Measurements from ENCODE around the gene VRK1.

The VRK1 gene

DNA sequence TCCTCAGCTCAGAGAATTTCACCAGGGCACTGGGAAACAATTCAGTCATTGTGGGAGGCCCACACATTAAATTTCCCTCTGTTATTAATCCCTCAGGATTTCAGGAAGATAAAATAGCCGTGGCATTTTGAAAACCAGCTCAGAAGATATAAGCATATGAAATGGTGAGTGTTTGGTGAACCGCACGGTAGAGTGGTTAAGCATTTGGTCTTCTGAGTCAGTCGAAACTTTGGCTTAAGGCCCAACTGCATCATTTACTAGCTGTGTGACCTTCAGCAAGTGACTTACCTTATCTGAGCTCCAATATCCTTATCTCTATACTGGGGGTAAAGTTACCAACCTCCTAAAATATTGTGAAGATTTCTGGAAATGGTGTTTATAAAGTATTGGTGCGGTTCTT, 5.2 kb upstream of the VRK1 start:
- no peak for DNase-seq

DNA sequence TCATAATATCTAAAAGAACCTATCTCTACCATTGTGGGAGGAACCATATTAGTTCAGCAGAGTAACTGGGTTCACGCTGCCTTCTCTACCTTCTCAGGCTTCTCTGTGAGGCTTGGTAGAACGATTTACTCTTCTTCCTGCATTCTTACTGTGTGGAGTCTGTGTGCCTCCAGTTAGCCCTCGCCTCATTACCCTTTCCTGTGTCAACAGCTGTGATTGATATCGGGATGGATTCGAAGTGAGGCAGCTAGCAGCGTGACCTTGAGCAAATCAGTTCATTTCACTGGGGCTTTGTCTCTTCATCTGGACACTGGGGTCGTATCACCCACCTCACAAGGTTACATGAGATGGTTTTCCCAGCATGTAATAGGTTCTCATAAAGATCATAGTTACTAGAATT, 4.6 kb upstream of the VRK1 start:
- DNase-seq, result no peak

DNA sequence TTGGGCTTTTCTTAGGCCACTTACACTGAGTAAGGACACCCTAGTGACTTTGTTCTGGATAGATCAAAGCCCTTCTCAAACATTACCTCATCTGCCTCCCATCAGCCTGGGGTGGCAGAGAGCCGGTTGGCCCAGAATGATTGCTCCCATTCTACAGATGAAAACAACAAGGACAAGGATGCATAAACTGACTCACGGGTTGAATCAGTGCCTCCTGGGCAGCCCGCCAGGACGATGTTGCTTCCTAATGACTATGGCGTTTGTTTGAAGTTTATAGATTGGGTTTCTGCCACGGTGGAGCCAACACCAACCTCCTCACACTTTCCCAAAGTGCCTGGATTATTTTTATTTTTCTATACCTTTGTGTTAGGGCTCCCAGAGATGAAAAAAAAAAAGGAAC, 3.6 kb upstream of the VRK1 start:
- DNase-seq, result no peak

DNA sequence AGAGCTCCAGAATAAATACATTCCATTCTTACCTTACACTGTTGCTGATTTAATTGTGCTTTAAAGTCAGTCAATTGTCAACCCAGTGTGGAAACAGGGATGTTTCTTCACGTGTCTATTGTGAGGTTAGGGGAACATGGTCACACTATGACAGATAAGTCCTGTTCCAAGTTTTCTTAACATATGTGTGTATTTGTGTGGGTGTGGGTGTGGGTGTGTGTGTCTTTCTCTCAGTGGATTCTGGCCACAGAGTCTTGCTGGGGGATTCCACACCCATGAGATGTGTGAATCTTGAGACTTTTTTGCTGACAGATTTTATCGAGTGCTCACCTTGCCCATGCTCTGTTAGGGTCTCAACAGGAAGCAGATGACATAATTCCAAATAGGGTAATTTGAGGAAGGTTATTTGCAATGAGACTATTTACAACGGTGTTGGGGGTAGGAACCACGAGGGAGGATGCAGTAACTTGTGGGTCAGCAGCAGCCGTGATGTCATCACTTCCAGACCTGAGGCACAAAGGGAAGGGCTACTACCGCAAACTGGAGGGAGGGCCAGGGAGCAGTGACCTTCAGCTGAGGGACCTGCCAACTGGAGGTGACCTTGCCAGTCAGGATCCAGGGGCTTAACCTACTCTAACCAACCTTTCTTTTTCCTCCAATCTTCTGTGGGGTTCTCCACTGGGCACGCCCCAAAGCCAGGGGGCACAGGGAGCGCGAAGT, 1.9 kb upstream of the VRK1 start:
- no peak for DNase-seq

DNA sequence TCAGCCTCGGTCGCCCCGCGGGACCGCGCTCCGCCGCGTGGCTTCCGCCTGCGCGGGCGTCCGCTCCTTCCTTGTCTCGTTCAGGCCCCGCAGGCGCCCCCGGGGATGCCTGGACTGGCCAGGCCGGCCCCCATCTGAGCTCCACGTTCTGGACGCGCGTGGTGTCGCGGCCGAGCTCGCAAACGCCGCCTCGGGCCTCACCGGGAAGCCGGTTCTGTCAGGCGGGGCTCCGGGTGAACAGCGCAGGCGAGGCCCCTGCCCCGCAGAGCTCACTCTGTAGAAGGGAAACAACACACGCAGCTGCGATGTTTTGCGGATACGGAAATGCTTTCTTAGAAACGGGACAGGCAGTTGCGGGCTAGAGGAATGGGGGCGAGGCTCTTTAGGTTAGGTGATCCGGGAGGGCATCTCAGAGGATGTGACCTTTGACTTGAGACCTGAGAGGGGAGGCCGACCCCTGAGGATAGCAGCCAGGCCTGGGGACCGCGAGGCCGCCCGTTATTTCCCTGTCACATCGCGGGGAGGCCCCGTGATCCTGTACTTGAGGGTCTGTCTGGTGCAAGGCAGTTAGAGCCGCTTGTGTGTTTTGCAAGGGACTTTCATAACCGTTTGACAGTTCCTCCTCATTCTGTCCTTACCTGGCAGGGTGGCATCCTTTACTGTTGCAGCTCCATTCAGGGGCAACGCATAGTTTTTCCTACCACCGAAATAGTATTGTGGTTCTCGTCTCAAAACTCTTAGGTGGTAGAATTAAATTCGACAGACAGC, 584 bp downstream of the VRK1 start:
- DNase-seq, result no peak

DNA sequence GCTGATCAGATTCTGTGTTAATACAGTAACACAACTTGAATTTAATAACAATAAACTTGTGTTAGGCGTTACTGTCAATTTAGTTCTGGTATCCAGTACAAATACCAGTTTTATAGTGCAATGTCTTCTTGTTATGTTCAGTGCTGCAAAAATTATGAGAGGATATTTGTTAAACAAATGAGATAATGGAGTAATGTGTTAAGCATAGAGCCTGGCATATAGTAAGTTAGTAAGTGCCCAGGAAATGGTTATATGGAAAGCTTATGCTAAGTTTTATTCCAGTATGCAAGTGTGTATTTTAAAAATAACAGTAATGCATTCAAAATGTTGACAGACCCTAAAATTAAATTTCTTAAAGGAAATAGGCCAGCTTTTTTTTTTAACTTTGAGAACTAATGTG, 1.8 kb downstream of the VRK1 start:
- no peak for DNase-seq

DNA sequence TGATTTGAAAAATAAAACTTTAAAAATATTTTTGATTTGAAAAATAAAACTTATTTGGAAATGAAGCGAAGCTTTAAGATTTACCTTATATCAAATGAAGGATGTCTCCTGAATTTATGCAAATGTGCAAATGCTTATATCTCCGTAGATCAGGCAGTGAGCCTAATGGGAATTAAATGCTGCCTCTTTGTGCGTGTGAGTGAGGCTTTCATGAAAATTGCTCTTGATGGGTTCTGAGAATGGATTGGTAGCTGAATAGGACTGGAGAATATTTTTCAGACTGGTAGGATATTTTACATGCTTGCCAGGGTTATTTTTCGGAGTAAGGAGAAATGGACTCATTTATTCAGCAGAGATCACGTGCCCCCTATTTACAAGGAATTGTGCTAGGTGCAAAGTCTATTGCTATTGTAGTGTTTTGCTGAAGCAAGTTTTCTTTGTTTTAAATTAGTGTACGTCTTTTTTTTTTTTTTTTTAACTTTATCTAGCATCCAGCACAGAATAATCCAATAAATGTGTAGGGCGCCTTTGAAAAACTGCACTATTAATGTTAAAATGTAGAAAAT, 2.4 kb downstream of the VRK1 start:
- no peak for DNase-seq

DNA sequence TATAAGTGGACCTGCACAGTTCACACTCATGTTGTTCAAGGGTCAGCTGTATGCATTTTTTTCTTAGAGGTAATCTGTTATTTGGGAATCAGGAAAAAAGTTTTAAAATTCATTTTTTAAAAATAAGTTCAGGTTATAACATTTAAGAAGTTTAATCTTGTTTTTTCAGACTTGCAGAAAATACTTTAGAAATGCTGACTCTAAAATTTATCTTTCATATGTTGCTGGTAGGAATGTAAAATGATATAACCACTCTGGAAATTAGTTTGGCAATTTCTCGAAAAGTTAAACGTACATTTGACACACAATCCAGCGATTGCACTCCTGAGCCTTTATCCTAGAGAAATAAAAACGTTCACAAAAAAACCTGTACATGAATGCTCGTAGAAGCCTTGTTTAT, 4.7 kb downstream of the VRK1 start:
- DNase-seq, result no peak

DNA sequence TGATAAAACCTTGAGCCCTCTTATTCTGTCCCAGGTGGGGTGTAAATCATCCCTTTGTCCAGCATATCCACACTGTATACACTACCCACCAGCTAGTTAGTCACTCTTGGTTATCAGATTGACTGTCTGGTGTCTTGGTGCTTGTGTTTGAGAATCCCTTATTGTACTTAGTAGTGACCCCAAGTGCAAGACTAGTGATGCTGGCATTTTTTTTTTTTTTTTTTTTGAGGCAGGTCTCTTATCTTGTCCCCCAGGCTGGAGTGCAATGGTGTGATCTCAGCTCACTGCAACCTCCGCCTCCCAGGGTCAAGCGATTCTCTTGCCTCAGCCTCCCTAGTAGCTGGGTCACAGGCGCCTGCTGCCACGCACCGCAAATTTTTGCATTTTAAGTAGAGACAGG, 5.8 kb downstream of the VRK1 start:
- DNase-seq, result no peak

DNA sequence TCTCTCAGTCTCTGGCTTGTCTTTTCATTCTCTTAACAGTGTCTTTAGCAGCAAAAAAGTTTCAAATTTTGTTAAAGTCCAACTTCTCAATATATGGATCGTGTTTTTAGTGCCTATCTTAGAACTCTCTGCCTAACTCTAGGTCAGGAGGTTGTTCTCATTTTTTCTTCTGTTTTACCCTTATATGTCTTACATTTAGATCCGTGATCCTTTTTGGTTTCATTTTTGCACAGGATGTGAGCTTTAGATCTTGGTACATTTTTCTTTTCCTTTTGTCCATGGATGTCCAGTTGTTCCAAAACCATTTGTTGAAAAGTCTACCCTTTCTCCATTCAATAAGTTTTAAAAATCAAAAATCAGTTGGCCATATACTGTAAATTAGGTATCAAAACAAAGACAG, 6.8 kb downstream of the VRK1 start:
- DNase-seq, result no peak

DNA sequence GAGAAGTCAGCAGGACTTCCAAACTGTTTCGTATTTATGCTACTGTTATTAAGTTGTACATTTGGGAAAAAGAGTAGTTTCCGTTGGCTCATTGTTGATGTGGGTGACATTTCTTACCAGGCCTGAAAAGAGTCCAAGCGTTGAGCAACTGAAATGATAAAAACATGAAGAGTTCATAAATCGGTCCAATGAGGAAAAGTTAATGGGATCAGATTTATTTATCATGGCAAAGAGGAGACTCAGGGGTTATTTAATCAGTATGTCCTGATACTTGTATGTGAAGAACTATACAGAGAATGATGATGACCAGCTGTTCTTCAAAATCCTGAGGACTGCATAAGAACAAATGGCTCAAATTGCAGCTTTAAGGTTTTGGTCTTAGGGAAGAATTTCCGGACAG, 7.7 kb downstream of the VRK1 start:
- DNase-seq, result no peak

DNA sequence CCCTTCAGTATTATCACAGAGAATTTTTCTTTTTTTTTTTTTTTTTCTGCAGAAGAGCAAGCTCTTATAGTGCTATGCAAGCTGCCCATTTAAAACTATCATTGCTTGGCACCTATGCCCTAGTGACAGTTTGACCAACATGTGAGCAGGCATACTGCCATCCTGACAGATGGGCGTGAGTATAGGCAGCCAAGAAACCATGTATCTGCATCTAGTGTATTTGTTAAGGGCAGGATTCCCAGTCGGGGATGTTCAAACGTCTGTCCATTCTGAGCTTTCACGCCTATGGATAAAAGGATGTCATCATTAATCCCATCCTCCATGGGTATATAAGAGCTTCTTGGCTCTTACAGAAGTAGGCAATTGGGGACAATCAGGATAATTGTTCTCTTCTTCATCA, 8.8 kb downstream of the VRK1 start:
- no peak for DNase-seq

DNA sequence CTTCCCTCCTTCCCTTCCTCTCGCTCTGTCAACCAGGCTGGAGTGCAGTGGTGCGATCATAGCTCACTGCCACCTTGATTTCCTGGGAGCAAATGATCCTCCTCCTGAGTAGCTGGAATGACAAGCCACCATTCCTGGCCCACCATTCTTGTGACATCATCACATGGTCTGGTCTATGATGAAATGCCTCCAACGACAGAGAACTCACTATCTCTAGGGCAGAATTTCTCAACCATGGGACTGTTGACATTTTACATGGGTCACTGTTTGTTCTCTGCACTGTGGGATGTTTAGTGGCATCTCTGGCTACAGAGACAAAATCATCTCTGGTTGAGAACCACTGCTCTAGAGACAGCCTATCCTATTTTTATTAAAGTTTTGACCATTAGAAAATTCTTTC, 9.7 kb downstream of the VRK1 start:
- no peak for DNase-seq

DNA sequence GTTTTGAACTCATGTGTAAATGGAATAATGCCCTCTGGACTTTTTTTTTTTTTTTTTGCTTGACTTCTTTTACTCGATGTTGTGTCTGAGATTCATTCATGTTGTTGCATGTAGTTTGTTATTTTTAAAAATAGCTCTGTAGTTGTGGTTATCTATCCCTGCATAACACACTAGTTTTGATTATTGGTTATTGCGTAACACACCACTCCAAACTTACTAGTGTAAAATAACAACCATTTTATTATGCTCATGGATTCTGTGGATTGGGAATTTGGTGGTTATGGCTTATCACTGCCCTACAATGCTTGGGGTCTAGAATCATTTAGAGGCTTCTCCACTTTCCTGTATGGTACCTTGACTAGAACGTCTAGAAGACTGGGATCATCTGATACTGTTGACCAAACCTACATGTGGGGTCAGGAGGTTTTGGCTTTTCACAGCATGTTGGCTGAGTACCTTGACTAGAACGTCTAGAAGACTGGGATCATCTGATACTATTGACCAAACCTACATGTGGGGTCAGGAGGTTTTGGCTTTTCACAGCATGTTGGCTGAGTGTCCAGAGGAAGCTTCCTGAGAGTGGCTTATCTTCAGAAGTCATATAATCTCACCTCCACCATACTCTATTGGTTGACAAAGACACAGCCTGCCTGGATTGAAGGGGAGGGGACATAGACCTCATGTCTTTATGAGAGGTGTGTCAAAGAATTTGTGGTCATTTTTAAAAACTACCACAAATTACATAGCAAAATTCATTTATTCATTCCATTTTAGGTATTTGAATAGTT, 11.6 kb downstream of the VRK1 start:
- DNase-seq, result no peak

DNA sequence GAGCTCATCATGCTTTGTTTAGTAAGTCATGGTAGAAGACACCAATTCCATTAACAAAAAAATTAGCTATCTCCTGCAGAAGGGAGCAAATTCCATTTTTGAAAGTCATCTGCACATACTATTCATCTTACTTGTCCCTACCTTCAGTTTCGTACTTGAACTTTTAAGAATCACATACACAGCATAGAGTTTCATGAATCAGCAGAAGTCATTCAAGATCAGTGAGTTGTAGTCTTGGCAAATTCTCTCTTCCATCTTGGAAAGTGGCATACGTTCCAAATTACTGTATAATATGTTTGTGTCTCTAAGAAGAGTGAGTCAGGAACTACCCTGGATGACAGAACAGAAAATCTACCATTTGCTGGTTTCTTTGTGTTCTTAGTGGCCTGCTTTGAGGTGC, 14.1 kb downstream of the VRK1 start:
- no peak for DNase-seq

DNA sequence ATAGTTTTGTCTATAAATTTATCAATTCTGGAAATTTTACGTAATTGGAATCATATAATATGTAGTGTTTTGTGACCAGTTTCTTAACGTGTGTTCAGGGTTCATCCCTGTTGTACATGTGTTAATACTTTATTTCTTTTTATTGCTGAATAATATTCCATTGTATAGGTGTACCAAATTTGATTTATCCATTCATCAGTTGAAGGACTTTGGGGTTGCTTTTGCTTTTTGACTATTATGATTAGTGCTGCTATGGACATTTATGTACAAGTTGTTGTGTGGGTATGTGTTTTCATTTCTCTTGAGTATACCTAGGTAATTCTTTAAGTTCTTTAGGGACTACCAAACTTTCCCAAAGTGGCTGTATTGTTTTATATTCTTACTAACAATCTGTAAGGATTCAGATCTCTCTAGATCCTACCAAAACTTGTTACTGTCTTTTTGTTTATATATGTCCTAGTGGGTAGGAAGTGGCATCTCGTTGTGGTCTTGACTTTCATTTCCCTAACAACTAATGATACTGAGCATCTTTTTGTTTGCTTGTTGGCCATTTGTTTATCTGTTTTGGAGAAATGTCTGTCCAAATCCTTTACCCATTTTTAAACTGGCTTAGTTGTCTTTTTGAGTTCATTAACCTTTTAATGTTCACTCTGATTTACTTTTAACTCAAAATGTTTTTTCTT, 14.9 kb downstream of the VRK1 start:
- DNase-seq, result no peak

DNA sequence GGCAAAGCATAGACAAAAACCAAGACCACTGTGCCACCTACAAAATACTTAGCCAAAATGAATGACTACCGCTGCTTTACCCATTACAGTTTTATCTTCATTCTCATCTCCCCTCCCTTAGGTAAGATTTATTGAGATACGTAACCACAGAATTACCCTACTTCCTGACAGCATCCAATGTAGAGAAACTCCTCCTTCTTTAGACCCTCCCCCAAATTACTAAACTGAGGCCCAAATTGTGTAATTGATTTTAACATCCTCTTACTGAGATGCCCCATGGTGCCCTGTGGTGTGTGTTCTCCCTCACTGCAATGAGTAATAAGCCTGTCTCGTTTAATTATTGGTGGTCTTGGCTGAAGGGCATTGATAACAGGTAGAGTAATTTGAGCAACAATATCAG, 19.1 kb downstream of the VRK1 start:
- no peak for DNase-seq

DNA sequence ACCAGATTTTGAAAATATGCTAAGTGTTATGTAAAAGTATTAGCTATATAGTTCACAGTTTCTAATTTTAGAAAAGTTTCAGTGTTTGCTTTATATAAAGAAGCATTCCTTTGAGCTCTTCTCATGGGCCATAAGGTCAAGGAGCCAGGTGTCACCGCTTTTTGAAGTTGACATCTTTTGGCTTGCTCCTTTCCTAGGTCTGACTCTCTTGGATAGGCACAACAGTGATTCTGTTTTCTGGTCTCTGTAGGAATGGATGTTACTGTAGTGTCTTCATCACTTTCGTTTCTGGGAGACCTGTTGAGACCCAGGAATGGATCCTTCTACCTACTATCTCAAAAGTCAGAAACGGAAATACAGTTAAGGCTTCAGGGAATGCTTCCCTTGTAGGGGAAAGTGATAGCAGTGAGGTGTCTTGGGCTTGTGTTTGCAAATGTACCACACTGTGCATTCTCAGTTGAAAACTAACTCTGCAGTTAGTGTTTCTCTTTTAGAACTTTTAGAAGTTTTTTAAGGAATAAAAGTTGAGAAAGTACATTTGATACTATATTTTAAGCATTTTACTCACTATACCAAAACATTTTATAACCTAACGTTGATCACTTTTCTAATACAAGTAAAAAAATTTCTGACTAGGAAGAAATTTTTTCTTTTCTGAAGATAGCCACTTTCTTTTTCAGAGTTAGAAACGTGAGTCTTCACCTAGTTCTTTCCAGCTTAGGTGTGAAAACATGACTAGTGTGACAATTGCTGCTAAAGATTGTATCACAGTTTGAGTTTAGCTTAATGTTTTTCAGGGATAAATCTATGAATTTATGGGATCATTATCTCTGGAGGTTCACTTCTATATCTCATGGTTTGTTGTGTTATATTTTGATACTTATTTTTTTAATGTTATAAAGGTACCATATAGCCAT, 20.8 kb downstream of the VRK1 start:
- DNase-seq, result no peak

DNA sequence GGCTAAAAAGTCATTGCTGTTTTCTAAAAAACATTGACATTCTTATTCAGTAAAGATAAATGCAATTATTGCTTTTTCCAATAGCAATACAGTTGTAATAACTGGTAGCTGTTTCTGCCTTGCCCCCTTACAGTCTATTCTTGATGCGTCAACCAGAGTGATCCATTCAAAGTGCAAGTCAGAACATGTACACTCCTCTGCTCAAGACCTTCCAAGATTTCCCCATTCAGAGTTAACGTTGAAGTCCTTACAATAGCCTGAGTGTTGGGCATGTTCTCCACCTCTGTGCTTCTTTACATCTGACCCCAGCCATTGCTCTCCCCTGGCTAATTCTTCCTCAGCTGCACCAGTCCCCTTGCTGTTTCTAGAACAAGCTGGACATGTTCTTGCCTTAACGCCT, 24.3 kb downstream of the VRK1 start:
- no peak for DNase-seq

DNA sequence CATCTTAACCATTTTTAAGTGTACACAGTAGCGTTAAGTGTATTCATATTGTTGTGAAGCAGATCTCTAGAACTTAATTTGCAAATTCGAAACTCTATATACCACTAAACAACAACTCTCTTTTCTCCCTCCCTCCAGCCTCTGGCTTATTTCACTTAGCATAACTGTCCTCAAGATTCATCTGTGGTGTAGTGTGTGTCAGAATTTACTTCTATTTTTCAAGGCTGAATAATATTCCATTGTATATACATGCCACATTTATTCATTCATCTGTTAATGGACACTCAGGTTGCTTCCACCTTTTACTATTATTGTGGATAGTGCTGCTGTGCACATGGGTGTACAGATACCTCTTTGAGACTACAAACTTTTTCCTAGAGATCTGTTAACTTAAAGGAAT, 26.5 kb downstream of the VRK1 start:
- DNase-seq, result no peak

DNA sequence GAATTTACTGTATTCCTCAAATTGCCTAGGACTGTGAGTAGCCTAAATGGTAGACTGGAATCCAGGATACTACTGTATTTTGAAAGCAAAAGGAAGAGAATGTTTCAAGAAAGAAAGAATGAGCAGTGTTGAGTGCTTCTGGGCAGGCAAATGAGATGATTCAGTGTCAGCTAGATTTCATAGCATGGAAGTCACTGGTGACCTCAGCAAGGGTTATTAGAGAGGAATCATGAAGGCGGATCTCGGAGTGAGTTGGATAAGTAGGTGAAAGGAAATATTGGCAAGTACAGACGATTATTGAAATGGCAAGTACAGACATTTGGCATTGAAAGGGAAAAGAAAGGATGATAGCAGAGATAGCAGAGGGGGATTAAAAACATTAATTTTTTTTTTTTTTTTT, 27.1 kb downstream of the VRK1 start:
- no peak for DNase-seq

DNA sequence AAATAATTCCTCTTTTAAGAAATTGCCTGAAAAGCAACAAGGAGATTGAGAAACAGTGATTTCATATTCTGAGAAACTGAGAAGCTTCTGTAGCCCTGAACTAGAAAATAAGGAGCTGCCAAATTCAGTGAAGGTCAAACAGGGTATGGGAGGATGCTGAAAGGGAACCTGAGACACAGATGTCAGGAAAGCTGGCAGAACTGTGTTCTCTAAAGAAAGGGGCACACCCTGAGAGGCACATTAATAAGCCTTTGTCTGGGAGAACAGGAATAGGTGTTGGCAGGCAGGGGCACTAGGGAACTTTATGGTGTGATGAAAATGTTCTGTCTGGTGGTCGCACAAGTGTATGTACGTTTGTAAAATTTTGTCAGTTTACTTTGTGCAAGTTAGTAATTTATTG, 29.6 kb downstream of the VRK1 start:
- no peak for DNase-seq
